ENCODE data around the gene SLC44A5. TPM values are rescaled to one million over a fixed set of nuclear protein-coding genes. Genes with fewer than 3 reads are reported as not detected.

Gene SLC44A5
- total RNA-seq, 1 experiment from 2014 or later = 0.18 TPM

GRCh38 chr1:75559136-75559535, 51.8 kb downstream of the SLC44A5 start:
- in situ Hi-C loops (cut with HindIII; ENCODE audit: low pct_unique_long_range_greater_than_20kb, low sequenced_read_pairs) = no loop called here
- no TSS peak for BruUV-seq (replicated peaks)
- DNase-seq (ENCODE audit: low read depth, low spot score) = no peak

GRCh38 chr1:75554870-75555269, 56.0 kb downstream of the SLC44A5 start:
- Histone ChIP-seq H3K9me3 (ENCODE audit: control insufficient read depth, insufficient read depth, low read depth, low read length) (no peaks in the 10 kb centered on the region), H3K27ac (ENCODE audit: low read length) (no peak overlapping the region), H3K36me3 (ENCODE audit: control insufficient read depth, insufficient read depth, low read length) (no peaks in the 10 kb centered on the region), H3K27me3 (ENCODE audit: control insufficient read depth, insufficient read depth, low read length) (no peaks in the 10 kb centered on the region), H3K4me3 (ENCODE audit: low read depth in 2 of 2, low read length in 2 of 2) (no peak overlapping the region), H3K4me1 (ENCODE audit: control insufficient read depth, insufficient read depth, low read length) (no peaks in the 10 kb centered on the region)
- ATAC-seq (no peak), DNase-seq (ENCODE audit: low read depth, low spot score) (no peak)
- BruUV-seq (replicated peaks) = no TSS peak
- TF ChIP-seq REST (IDR thresholded peaks at IDR 0.05; ENCODE audit: insufficient read depth in 1 of 2, low read depth in 2 of 2, low read length in 1 of 2) (no peak), SIN3A (IDR thresholded peaks at IDR 0.05; ENCODE audit: borderline replicate concordance, insufficient read depth, low read depth, low read length) (no peak), TCF7L2 (IDR thresholded peaks at IDR 0.05; ENCODE audit: low read depth, low read length) (no peak), CTCF (IDR thresholded peaks at IDR 0.05) (no peak), POLR2AphosphoS5 (IDR thresholded peaks at IDR 0.05; ENCODE audit: low read depth, low read length) (no peak)
- intact Hi-C loops (cut with micrococcal nuclease; ENCODE audit: unreplicated experiment) (no loop called here), in situ Hi-C loops (cut with HindIII; ENCODE audit: low pct_unique_long_range_greater_than_20kb, low sequenced_read_pairs) (no loop called here)
- ChIA-PET POLR2A (no interaction called here), CTCF (no interaction called here)

More at GRCh38 chr1:75559136-75559535, 51.8 kb downstream of the SLC44A5 start:
- Histone ChIP-seq H3K27ac (ENCODE audit: low read length) (no peak overlapping the region), H3K4me3 (ENCODE audit: low read depth in 2 of 2, low read length in 2 of 2) (no peak overlapping the region), H3K4me1 (ENCODE audit: control insufficient read depth, insufficient read depth, low read length) (no peaks in the 10 kb centered on the region), H3K27me3 (ENCODE audit: control insufficient read depth, insufficient read depth, low read length) (no peaks in the 10 kb centered on the region), H3K36me3 (ENCODE audit: control insufficient read depth, insufficient read depth, low read length) (no peaks in the 10 kb centered on the region), H3K9me3 (ENCODE audit: control insufficient read depth, insufficient read depth, low read depth, low read length) (no peaks in the 10 kb centered on the region)
- intact Hi-C loops (cut with micrococcal nuclease; ENCODE audit: unreplicated experiment) = no loop called here
- no peak for ATAC-seq
- no peak for TF ChIP-seq POLR2AphosphoS5 (IDR thresholded peaks at IDR 0.05; ENCODE audit: low read depth, low read length)
- TF ChIP-seq TCF7L2 (IDR thresholded peaks at IDR 0.05; ENCODE audit: low read depth, low read length) = no peak
- no peak for TF ChIP-seq REST (IDR thresholded peaks at IDR 0.05; ENCODE audit: insufficient read depth in 1 of 2, low read depth in 2 of 2, low read length in 1 of 2)
- no peak for TF ChIP-seq CTCF (IDR thresholded peaks at IDR 0.05)
- no peak for TF ChIP-seq SIN3A (IDR thresholded peaks at IDR 0.05; ENCODE audit: borderline replicate concordance, insufficient read depth, low read depth, low read length)
- POLR2A ChIA-PET = no interaction called here
- CTCF ChIA-PET = no interaction called here

All from Panc1 (cell line).